ENCODE results near the gene EIF3B. TPM values are rescaled to one million over a fixed set of nuclear protein-coding genes. Genes with fewer than 3 reads are reported as not detected.

EIF3B gene
- total and polyA plus RNA-seq, 12 donors = 48.6 to 102 (median 68.2) TPM

GRCh38 chr7:2417981-2418481 lies 63.4 kb downstream of the EIF3B start:
- Histone ChIP-seq H3K4me3 (no peak overlapping the region), H3K9me3 (no peaks in the 10 kb centered on the region), H3K36me3 (peaks cover 0 to 8% (median 0%) of the 10 kb centered on the region in 9 donors), H3K27ac (peak overlapping the region in 1 of 10 donors; percentile 31), H3K27me3 (no peaks in the 10 kb centered on the region), H3K4me1 (peaks cover 0 to 35% (median 11%) of the 10 kb centered on the region in 9 donors)
- ATAC-seq (peak in 7 of 8 donors; percentile 19 to 79 (median 39)), DNase-seq (no peak)
- TF ChIP-seq CTCF (IDR thresholded peaks at IDR 0.05) = no peak
- intact Hi-C loops (cut with DNase I) = no loop called here
- 80 to 86% methylated on average over 15 of the region's 15 CpGs for WGBS, 2 donors

- DNase-seq (no peak), ATAC-seq (no peak)
- Histone ChIP-seq H3K27me3 (no peaks in the 10 kb centered on the region), H3K36me3 (peaks cover 0 to 8% (median 0%) of the 10 kb centered on the region in 9 donors), H3K27ac (no peak overlapping the region), H3K4me3 (no peak overlapping the region), H3K9me3 (no peaks in the 10 kb centered on the region), H3K4me1 (peaks cover 0 to 24% (median 7%) of the 10 kb centered on the region in 9 donors)
- 96 to 97% methylated on average over 7 of the region's 7 CpGs for WGBS, 2 donors
- intact Hi-C loops (cut with DNase I) = no loop called here
- no peak for TF ChIP-seq CTCF (IDR thresholded peaks at IDR 0.05)
Measured at GRCh38 chr7:2420216-2420933, 65.7 kb downstream of the EIF3B start.

- H3K36me3 ChIP-seq = peaks cover 0 to 8% (median 0%) of the 10 kb centered on the region in 9 donors
- 88 to 90% methylated on average over 9 of the region's 9 CpGs for WGBS, 2 donors
- no peak for ATAC-seq
- intact Hi-C loops (cut with DNase I) = no loop called here
- no peak overlapping the region for H3K4me3 ChIP-seq
- H3K9me3 ChIP-seq = no peaks in the 10 kb centered on the region
- no peaks in the 10 kb centered on the region for H3K27me3 ChIP-seq
- TF ChIP-seq CTCF (IDR thresholded peaks at IDR 0.05) = no peak
- peaks cover 0 to 14% (median 0%) of the 10 kb centered on the region in 9 donors for H3K4me1 ChIP-seq
- H3K27ac ChIP-seq = no peak overlapping the region
- no peak for DNase-seq
Measured at GRCh38 chr7:2421943-2422310, 67.3 kb downstream of the EIF3B start.

- no peak for DNase-seq
- ATAC-seq = no peak
Measured at GRCh38 chr7:2425749-2426148, 71.1 kb downstream of the EIF3B start.

More at GRCh38 chr7:2425749-2426148, 71.1 kb downstream of the EIF3B start:
- peaks cover 0 to 4% (median 0%) of the 10 kb centered on the region in 9 donors for H3K36me3 ChIP-seq
- H3K27me3 ChIP-seq = no peaks in the 10 kb centered on the region
- peaks cover 0 to 9% (median 2%) of the 10 kb centered on the region in 11 donors for H3K9me3 ChIP-seq
- H3K4me3 ChIP-seq = no peak overlapping the region
- WGBS, 2 donors = 88 to 90% methylated on average over 10 of the region's 10 CpGs
- no peak for TF ChIP-seq CTCF (IDR thresholded peaks at IDR 0.05)
- H3K27ac ChIP-seq = no peak overlapping the region
- intact Hi-C loops (cut with DNase I) = no loop called here
- peaks cover 0 to 3% (median 0%) of the 10 kb centered on the region in 9 donors for H3K4me1 ChIP-seq

Other genes with a start within 250 kb of the EIF3B start
- gene MAD1L1, start 121.9 kb upstream of the EIF3B start, total RNA-seq = 10 to 100 TPM; 13.8 to 22.4 (median 18.7) TPM
- 10 to 100 TPM; 30.4 to 46.8 TPM for gene MAD1L1, start 121.9 kb upstream of the EIF3B start, polyA plus RNA-seq
- gene MRM2, start 112.6 kb upstream of the EIF3B start, total RNA-seq = 10 to 100 TPM; 16.5 to 22.2 (median 19.6) TPM
- 10 to 100 TPM; 14.2 to 25.0 TPM for gene MRM2, start 112.6 kb upstream of the EIF3B start, polyA plus RNA-seq
- gene NUDT1, start 112.6 kb upstream of the EIF3B start, total RNA-seq = 10 to 100 TPM in 8 of 10 donors, 1 to 10 TPM in 2; 7.7 to 15.8 (median 11.9) TPM
- 10 to 100 TPM; 16.1 to 35.8 TPM for gene NUDT1, start 112.6 kb upstream of the EIF3B start, polyA plus RNA-seq
- gene SNX8, start 40.4 kb upstream of the EIF3B start, total RNA-seq = 10 to 100 TPM; 15.6 to 31.8 (median 21.6) TPM
- gene SNX8, start 40.4 kb upstream of the EIF3B start, polyA plus RNA-seq = 10 to 100 TPM; 14.7 to 19.7 TPM
- gene CHST12, start 48.8 kb downstream of the EIF3B start, total RNA-seq = 10 to 100 TPM; 12.4 to 17.2 (median 14.0) TPM
- 10 to 100 TPM; 13.9 to 15.2 TPM for gene CHST12, start 48.8 kb downstream of the EIF3B start, polyA plus RNA-seq
- gene GRIFIN, start 121.6 kb downstream of the EIF3B start, total RNA-seq = not detected
- gene GRIFIN, start 121.6 kb downstream of the EIF3B start, polyA plus RNA-seq = not detected
- 10 to 100 TPM in 4 of 10 donors, 1 to 10 TPM in 6; 2.4 to 11.8 (median 9.0) TPM for gene LFNG, start 164.9 kb downstream of the EIF3B start, total RNA-seq
- 10 to 100 TPM in 1 of 2 donors, 1 to 10 TPM in 1; 7.2 to 10.8 TPM for gene LFNG, start 164.9 kb downstream of the EIF3B start, polyA plus RNA-seq
- gene BRAT1, start 200.7 kb downstream of the EIF3B start, total RNA-seq = 10 to 100 TPM; 10.6 to 18.2 (median 12.8) TPM
- 10 to 100 TPM; 16.8 to 22.8 TPM for gene BRAT1, start 200.7 kb downstream of the EIF3B start, polyA plus RNA-seq
- gene IQCE, start 204.2 kb downstream of the EIF3B start, total RNA-seq = 10 to 100 TPM in 4 of 10 donors, 1 to 10 TPM in 6; 7.8 to 13.8 (median 9.4) TPM
- 1 to 10 TPM; 4.2 to 5.0 TPM for gene IQCE, start 204.2 kb downstream of the EIF3B start, polyA plus RNA-seq

Data from heart right ventricle (tissue), 16 donors.